ENCODE measurements around the gene COA8.

- TF ChIP-seq CTCF (IDR thresholded peaks at IDR 0.05) (no peak), POLR2A (IDR thresholded peaks at IDR 0.05; ENCODE audit: low read depth) (no peak), POLR2AphosphoS5 (IDR thresholded peaks at IDR 0.05) (no peak)
These were observed 75.8 kb downstream of the COA8 start for GRCh38 chr14:103638594-103638993.
